Astrocyte of the spinal cord (primary cell): ENCODE data around the gene ADGRL2.

Experiments
- DNase-seq: peaks from one replicate; pipeline ENCODE4 v3.0.0; 2011; ENCODE audit warnings: low read depth, low spot score
- H3K4me3 ChIP-seq: 2 replicates; pipeline ENCODE4 v1.5.1; 2011; ENCODE audit warnings: low read depth, mild to moderate bottlenecking, low read length, moderate library complexity
- in situ Hi-C: cut with HindIII; loops from 2 replicates; pipeline ENCODE4 v1.10.0; 2017; ENCODE audit warnings: low sequenced_read_pairs
- TF ChIP-seq, protein P1 (sequence below): IDR thresholded peaks from 2 replicates; pipeline ENCODE4 v1.5.1; 2012; ENCODE audit warnings: low read depth, mild to moderate bottlenecking, low read length, inconsistent platforms

ADGRL2 gene

GRCh38 chr1:82030830-82031229, 230.1 kb downstream of the ADGRL2 start:
- no peak overlapping the region for H3K4me3 ChIP-seq
- TF ChIP-seq, protein P1, sequence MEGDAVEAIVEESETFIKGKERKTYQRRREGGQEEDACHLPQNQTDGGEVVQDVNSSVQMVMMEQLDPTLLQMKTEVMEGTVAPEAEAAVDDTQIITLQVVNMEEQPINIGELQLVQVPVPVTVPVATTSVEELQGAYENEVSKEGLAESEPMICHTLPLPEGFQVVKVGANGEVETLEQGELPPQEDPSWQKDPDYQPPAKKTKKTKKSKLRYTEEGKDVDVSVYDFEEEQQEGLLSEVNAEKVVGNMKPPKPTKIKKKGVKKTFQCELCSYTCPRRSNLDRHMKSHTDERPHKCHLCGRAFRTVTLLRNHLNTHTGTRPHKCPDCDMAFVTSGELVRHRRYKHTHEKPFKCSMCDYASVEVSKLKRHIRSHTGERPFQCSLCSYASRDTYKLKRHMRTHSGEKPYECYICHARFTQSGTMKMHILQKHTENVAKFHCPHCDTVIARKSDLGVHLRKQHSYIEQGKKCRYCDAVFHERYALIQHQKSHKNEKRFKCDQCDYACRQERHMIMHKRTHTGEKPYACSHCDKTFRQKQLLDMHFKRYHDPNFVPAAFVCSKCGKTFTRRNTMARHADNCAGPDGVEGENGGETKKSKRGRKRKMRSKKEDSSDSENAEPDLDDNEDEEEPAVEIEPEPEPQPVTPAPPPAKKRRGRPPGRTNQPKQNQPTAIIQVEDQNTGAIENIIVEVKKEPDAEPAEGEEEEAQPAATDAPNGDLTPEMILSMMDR, result no peak
- DNase-seq, result no peak
- in situ Hi-C loops, result no loop called here

- no peak for DNase-seq
- no peak overlapping the region for H3K4me3 ChIP-seq
- in situ Hi-C loops, result no loop called here
- TF ChIP-seq, protein P1, result no peak
Measured at GRCh38 chr1:82032068-82032467, 231.3 kb downstream of the ADGRL2 start.

DNA sequence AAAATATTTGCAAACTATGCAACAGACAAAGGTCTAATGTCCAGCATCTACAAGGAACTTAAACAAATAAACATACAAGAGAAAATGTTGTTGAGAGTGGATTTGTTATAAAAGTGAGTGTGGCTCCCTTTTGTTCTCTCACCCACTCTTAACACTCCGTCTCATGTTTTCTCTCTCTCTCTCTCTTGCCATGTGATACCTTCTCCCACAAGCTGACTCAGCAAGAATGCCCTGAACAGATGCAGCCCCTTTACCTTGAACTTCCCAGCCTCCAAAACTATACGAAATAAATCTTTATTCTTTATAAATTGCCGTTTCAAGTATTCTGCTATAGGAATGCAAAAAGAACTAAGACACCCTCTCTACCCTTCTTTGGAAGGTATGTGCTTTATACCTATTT, 234.1 kb downstream of the ADGRL2 start:
- in situ Hi-C loops, result no loop called here
- DNase-seq, result no peak
- TF ChIP-seq, protein P1, result no peak

More for the DNA sequence above, 234.1 kb downstream of the ADGRL2 start:
- no peak overlapping the region for H3K4me3 ChIP-seq
